Keratinocyte (primary cell): ENCODE data around the gene TTC14.

Source experiments
- EZH2 ChIP-seq: IDR thresholded peaks from one replicate; pipeline ENCODE4 v1.6.1; 2012; ENCODE audit warnings: inconsistent platforms, mild to moderate bottlenecking, low read length, moderate library complexity
- TF ChIP-seq, protein P1 (sequence below), 3 experiments: IDR thresholded peaks in 1 of 3; conservative IDR thresholded peaks in 1 of 3; optimal IDR thresholded peaks in 1 of 3; 2 replicates in 2 of 3; 3 replicates in 1 of 3; pipeline versions ENCODE3 to v1.5.1; 2011; ENCODE audit warnings: low read length in 3 of 3, mild to moderate bottlenecking in 3 of 3, moderate library complexity in 2 of 3, control low read depth in 1 of 3, inconsistent platforms in 1 of 3; ENCODE audit not compliant: insufficient read depth in 2 of 3; ENCODE audit errors: extremely low read depth in 1 of 3

DNA sequence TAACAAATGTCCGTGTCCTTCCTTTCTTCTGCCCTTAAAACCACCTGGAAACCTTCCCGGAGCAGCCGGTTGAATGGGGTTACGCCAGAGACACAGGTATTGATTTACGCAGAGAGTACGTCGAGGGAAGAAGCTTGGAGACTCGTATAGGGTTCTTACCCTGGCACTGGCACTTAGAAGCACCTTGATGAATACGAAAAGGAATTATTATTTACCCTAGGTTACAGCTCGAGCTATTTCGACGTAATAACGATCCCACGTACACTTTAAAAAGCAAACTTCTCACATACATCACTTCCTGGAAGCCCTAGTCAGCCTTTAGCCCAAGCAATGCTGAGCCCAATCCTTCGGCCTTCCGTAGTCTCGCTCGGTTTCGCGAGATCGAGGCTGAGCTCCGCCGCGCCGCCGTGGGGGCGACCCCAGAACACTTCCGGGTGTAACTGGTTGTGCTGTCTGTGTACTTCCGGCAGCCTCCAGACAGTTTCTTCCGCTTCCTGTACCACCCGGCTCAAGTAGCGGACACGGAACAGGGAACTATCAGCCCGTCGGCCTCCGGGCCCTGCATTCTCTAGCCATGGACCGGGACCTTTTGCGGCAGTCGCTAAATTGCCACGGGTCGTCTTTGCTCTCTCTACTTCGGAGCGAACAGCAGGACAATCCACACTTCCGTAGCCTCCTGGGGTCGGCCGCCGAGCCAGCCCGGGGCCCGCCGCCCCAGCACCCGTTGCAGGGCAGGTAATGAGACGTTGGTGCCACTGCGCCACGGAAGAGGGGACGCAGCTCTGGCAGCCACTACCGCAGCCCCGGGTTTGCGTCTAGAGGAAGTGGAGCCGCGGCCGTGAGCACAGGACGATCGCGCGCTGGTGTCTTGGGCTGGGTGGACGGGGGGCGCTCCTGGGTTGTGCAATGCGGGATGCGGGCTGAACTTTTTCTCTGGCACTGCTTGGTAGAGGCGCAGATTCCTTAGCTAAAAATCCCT lies at the start of gene TTC14:
- TF ChIP-seq EZH2, result no peak
- TF ChIP-seq, protein P1, sequence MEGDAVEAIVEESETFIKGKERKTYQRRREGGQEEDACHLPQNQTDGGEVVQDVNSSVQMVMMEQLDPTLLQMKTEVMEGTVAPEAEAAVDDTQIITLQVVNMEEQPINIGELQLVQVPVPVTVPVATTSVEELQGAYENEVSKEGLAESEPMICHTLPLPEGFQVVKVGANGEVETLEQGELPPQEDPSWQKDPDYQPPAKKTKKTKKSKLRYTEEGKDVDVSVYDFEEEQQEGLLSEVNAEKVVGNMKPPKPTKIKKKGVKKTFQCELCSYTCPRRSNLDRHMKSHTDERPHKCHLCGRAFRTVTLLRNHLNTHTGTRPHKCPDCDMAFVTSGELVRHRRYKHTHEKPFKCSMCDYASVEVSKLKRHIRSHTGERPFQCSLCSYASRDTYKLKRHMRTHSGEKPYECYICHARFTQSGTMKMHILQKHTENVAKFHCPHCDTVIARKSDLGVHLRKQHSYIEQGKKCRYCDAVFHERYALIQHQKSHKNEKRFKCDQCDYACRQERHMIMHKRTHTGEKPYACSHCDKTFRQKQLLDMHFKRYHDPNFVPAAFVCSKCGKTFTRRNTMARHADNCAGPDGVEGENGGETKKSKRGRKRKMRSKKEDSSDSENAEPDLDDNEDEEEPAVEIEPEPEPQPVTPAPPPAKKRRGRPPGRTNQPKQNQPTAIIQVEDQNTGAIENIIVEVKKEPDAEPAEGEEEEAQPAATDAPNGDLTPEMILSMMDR (optimal IDR thresholded peaks at IDR 0.05 in 1 of 3, IDR thresholded peaks at IDR 0.05 in 1 of 3, conservative IDR thresholded peaks at IDR 0.05 in 1 of 3; ENCODE audit: extremely low read depth in 1 of 3, insufficient read depth in 2 of 3, low read length in 3 of 3), result peak in 2 of 3 experiments; percentile 4 to 21
